GM23248 (cell line): ENCODE measurements around the gene PLEKHA3. TPM values are rescaled to one million over a fixed set of nuclear protein-coding genes. Genes with fewer than 3 reads are reported as not detected.

ENCODE experiments used
- DNase-seq: peaks from one replicate; pipeline ENCODE4 v3.0.0-alpha.2; 2015
- H2AFZ ChIP-seq: fragments of 200-600 bp; sonication (generic); 2 replicates; pipeline ENCODE4 v1.6.1; 2016; ENCODE audit warnings: antibody characterized with exemption
- H3F3A ChIP-seq: fragments of 200-600 bp; sonication (generic); 2 replicates; pipeline ENCODE4 v1.6.1; 2016; ENCODE audit warnings: mild to moderate bottlenecking, antibody characterized with exemption, mixed run types; ENCODE audit not compliant: insufficient read depth
- H3K27ac ChIP-seq: fragments of 200-600 bp; sonication (generic); 2 replicates; pipeline ENCODE4 v1.5.1; 2016; ENCODE audit warnings: mild to moderate bottlenecking
- H3K27me3 ChIP-seq: fragments of 200-600 bp; sonication (generic); replicated peaks from 2 replicates; pipeline ENCODE4 v1.6.1; 2016; ENCODE audit warnings: mild to moderate bottlenecking; ENCODE audit not compliant: insufficient read depth
- H3K36me3 ChIP-seq: fragments of 200-600 bp; sonication (generic); 2 replicates; pipeline ENCODE4 v1.6.1; 2016; ENCODE audit warnings: low read depth, mild to moderate bottlenecking
- H3K4me1 ChIP-seq: fragments of 200-600 bp; sonication (generic); 2 replicates; pipeline ENCODE4 v1.6.1; 2016; ENCODE audit warnings: mild to moderate bottlenecking; ENCODE audit not compliant: insufficient read depth
- H3K4me2 ChIP-seq: fragments of 200-600 bp; sonication (generic); one replicate; pipeline ENCODE4 v1.6.1; 2016; ENCODE audit warnings: mild to moderate bottlenecking; ENCODE audit not compliant: unreplicated experiment
- H3K4me3 ChIP-seq: fragments of 200-600 bp; sonication (generic); 2 replicates; pipeline ENCODE4 v1.5.1; 2016; ENCODE audit warnings: mild to moderate bottlenecking
- H3K79me2 ChIP-seq: fragments of 200-600 bp; sonication (generic); 2 replicates; pipeline ENCODE4 v1.6.1; 2016; ENCODE audit warnings: mild to moderate bottlenecking; ENCODE audit not compliant: insufficient read depth
- H3K9ac ChIP-seq: fragments of 200-600 bp; sonication (generic); 2 replicates; pipeline ENCODE4 v1.6.1; 2016; ENCODE audit warnings: mild to moderate bottlenecking
- H3K9me2 ChIP-seq: fragments of 200-600 bp; sonication (generic); 2 replicates; pipeline ENCODE4 v1.6.1; 2016; ENCODE audit warnings: mixed run types, mild to moderate bottlenecking, moderate library complexity; ENCODE audit not compliant: insufficient read depth
- H3K9me3 ChIP-seq: fragments of 200-600 bp; sonication (generic); one replicate; pipeline ENCODE4 v1.6.1; 2017; ENCODE audit warnings: low read depth
- H4K20me1 ChIP-seq: fragments of 200-600 bp; sonication (generic); 2 replicates; pipeline ENCODE4 v1.6.0; 2016; ENCODE audit not compliant: insufficient read depth
- EZH2 ChIP-seq: fragments of 200-600 bp; sonication (generic); IDR thresholded peaks from 2 replicates; pipeline ENCODE4 v1.6.1; 2018; ENCODE audit warnings: antibody characterized with exemption, mild to moderate bottlenecking; ENCODE audit not compliant: insufficient read depth, poor library complexity, severe bottlenecking
- EZH2phosphoT487 ChIP-seq: fragments of 200-600 bp; sonication (generic); IDR thresholded peaks from 2 replicates; pipeline ENCODE4 v1.6.1; 2018; ENCODE audit warnings: antibody characterized with exemption, moderate library complexity, mild to moderate bottlenecking, low read depth; ENCODE audit not compliant: insufficient read depth
- WGBS, 2 experiments: methylation state at CpG; one replicate each; pipeline ENCODE4 v1.1.6; 2015 to 2017; ENCODE audit warnings: low lambda C conversion rate in 2 of 2, low coverage in 1 of 2; ENCODE audit errors: missing lambda C conversion rate in 2 of 2; 5-methylcytosine and 5-hydroxymethylcytosine counted together
- in situ Hi-C: fragments of 300-500 bp; cut with MboI; formaldehyde crosslinking; loops from 2 replicates; pipeline ENCODE4 v1.15.0; 2020
- polyA plus RNA-seq: library from polyadenylated mRNA; unstranded; fragments of >200 nt; fragmentation: Nextera tagmentation; extraction: Ambion mirVana; gene quantifications from 2 replicates; pipeline ENCODE4 v1.2.1, GENCODE V29; 2016
- total RNA-seq: library from RNA; depleted of rRNA; stranded (reverse); fragments of >200 nt; shearing (Covaris generic); gene quantifications from 2 replicates; pipeline ENCODE4 v1.2.3, GENCODE V29; 2014

The PLEKHA3 gene
- total and polyA plus RNA-seq, 2 experiments from 2014 or later: 9.4 to 17.9 TPM

DNA sequence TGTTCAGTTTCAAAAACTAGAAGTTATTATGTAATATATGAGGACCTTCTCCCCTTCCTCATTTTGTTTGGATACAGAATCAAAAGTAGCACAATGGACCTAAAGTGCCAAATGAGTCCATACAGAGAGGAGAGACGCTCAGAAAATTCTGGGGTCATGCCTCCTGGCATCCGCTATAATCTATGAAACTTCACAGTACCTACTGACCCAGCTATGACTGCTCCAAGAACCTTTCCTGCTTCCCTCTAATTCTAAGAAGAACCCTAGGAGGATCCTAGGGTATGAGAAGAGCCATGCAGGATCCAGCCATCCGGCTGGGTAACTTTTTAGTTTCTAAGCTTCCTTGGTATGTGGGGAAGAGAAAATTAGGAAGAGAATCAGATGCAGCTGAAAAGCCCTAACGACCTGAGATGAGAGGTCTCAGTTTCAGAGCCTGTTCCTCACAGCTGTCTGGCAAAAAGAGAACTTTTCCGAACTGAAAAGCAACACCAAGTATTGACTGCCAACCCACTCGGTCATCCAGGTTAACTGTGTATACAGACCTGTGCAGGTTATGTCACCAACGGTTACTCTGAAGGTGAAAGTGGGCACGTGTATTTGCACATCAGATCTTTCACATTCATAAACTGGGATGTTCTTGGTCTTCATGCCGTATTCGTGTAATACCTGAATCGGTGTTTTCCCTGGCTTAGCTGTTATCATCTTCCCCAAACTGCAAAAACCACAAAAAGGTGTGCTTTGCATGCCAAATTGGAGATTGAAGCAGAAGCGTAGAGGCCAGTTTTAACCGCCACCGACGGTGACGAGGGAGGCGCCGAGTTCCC is 30.3 kb upstream of the PLEKHA3 start:
- Histone ChIP-seq H3K36me3 (peaks cover 24% of the 10 kb centered on the region; the same call in 1 of the 2 replicates), H3K79me2 (peaks cover 53% of the 10 kb centered on the region), H3K9me2 (no peaks in the 10 kb centered on the region), H4K20me1 (no peaks in the 10 kb centered on the region), H3K4me3 (peak overlapping the region; percentile 89), H3F3A (no peaks in the 10 kb centered on the region), H2AFZ (peak overlapping the region; percentile 77), H3K27me3 (no peaks in the 10 kb centered on the region), H3K9me3 (no peaks in the 10 kb centered on the region), H3K9ac (peak overlapping the region; percentile 98), H3K27ac (peak overlapping the region; percentile 98), H3K4me1 (peaks cover 7% of the 10 kb centered on the region; the same call in 1 of the 2 replicates), H3K4me2 (peak overlapping the region; percentile 82)
- 7% methylated on average over 18 of the region's 18 CpGs for WGBS, 2 experiments
- peak; percentile 40 for DNase-seq
- TF ChIP-seq EZH2: no peak
- in situ Hi-C loops: no loop called here

DNA sequence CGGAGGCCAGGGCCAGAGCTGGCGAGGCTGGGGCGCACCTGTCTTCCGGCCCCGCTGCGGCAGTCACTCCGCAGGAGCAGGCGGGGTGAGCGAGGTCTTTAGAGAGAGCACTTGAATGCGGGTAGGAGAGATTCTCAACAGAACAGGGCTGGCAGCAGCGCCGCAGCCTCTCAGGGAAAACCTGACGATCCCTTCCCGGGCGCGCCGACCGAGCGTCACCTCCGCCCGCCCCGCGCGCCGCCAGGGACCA is 29.8 kb upstream of the PLEKHA3 start:
- Histone ChIP-seq H3K4me2 (peak overlapping the region; percentile 82), H3K27me3 (no peaks in the 10 kb centered on the region), H3K9ac (peak overlapping the region; percentile 98), H3K79me2 (peaks cover 48% of the 10 kb centered on the region), H3F3A (no peaks in the 10 kb centered on the region), H3K4me3 (peak overlapping the region; percentile 89), H3K4me1 (peaks cover 7% of the 10 kb centered on the region; the same call in 1 of the 2 replicates), H3K9me3 (no peaks in the 10 kb centered on the region), H3K27ac (peak overlapping the region; percentile 98), H4K20me1 (no peaks in the 10 kb centered on the region), H3K9me2 (no peaks in the 10 kb centered on the region), H2AFZ (peak overlapping the region; percentile 77), H3K36me3 (peaks cover 19% of the 10 kb centered on the region; the same call in 1 of the 2 replicates)
- no peak for DNase-seq
- WGBS, 2 experiments: 0 to 1% methylated on average over 10 of the region's 25 CpGs
- TF ChIP-seq EZH2phosphoT487 (no peak), EZH2 (no peak)
- in situ Hi-C loops: no loop called here

GRCh38 chr2:178450774-178451525 is 29.3 kb upstream of the PLEKHA3 start, which contains the start of the genes PJVK and PRKRA:
Gene PJVK (plus strand): TSS chr2:178451378. CDS start chr2:178453410, 2,032 bp downstream.
Gene PRKRA (minus strand): TSS chr2:178451175. CDS start chr2:178451030, 145 bp downstream.
- H3K9me2 ChIP-seq: no peaks in the 10 kb centered on the region
- in situ Hi-C loops: no loop called here
- H3K9ac ChIP-seq: peak within 1 kb of the TSS; percentile 98
- peaks cover 43% of the 10 kb centered on the region for H3K79me2 ChIP-seq
- no peaks in the 10 kb centered on the region for H3F3A ChIP-seq
- H3K4me3 ChIP-seq: peak within 1 kb of the TSS; percentile 89
- peaks cover 7% of the 10 kb centered on the region; the same call in 1 of the 2 replicates for H3K4me1 ChIP-seq
- peak within 1 kb of the TSS; percentile 82 for H3K4me2 ChIP-seq
- H3K27ac ChIP-seq: peak within 1 kb of the TSS; percentile 98
- peak within 1 kb of the TSS; percentile 92 for H2AFZ ChIP-seq
- no peaks in the 10 kb centered on the region for H3K9me3 ChIP-seq
- peak; percentile 99 for DNase-seq
- peaks cover 14% of the 10 kb centered on the region; the same call in 1 of the 2 replicates for H3K36me3 ChIP-seq
- no peaks in the 10 kb centered on the region for H3K27me3 ChIP-seq
- no peak for TF ChIP-seq EZH2phosphoT487
- TF ChIP-seq EZH2: no peak
- H4K20me1 ChIP-seq: no peaks in the 10 kb centered on the region
- 0 to 1% methylated on average over 23 to 53 of the region's 76 CpGs for WGBS, 2 experiments

GRCh38 chr2:178452334-178452733 is 27.9 kb upstream of the PLEKHA3 start:
- no peak for DNase-seq
- peaks cover 32% of the 10 kb centered on the region for H3K79me2 ChIP-seq
- no peak for TF ChIP-seq EZH2
- TF ChIP-seq EZH2phosphoT487: no peak
- peaks cover 6% of the 10 kb centered on the region; the same call in 1 of the 2 replicates for H3K36me3 ChIP-seq
- in situ Hi-C loops: no loop called here
- WGBS, 2 experiments: 97 to 100% methylated on average over 2 of the region's 2 CpGs
- H3K4me3 ChIP-seq: peak overlapping the region; percentile 89; the same call in 1 of the 2 replicates
- no peaks in the 10 kb centered on the region for H3K9me2 ChIP-seq
- H4K20me1 ChIP-seq: no peaks in the 10 kb centered on the region
- H3K27me3 ChIP-seq: no peaks in the 10 kb centered on the region
- H3K27ac ChIP-seq: peak overlapping the region; percentile 98
- H3K9me3 ChIP-seq: no peaks in the 10 kb centered on the region
- no peaks in the 10 kb centered on the region for H3F3A ChIP-seq
- peak overlapping the region; percentile 98 for H3K9ac ChIP-seq
- H2AFZ ChIP-seq: peak overlapping the region; percentile 92
- H3K4me1 ChIP-seq: peaks cover 7% of the 10 kb centered on the region; the same call in 1 of the 2 replicates
- H3K4me2 ChIP-seq: peak overlapping the region; percentile 79
